Measurements from ENCODE around the gene DYNLT4. TPM values are rescaled to one million over a fixed set of nuclear protein-coding genes. Genes with fewer than 3 reads are reported as not detected.

DYNLT4 gene
- total and polyA plus RNA-seq, 2 of the 13 experiments (the other 11 are each of a cell fraction or from before 2014, with no cell fraction given), result 0.77 TPM; not detected in 1

GRCh38 chr1:44775078-44775929 lies 31.8 kb downstream of the DYNLT4 start, which contains the start of gene RPS8 (continued):
- TF ChIP-seq CSRNP1 (CRISPR knock-in tag; IDR thresholded peaks at IDR 0.05) (peak; percentile 48; the same call in 1 of the 2 replicates), FLYWCH1 (CRISPR knock-in tag; IDR thresholded peaks at IDR 0.05) (no peak), ZUFSP (CRISPR knock-in tag; IDR thresholded peaks at IDR 0.05; ENCODE audit: borderline replicate concordance) (no peak), TERF1 (CRISPR knock-in tag; IDR thresholded peaks at IDR 0.05) (no peak), MAX (IDR thresholded peaks at IDR 0.05) (peak; percentile 92), ZNF776 (CRISPR knock-in tag; IDR thresholded peaks at IDR 0.05) (no peak; the same call in 1 of the 2 replicates), SKIL (CRISPR knock-in tag; IDR thresholded peaks at IDR 0.05; ENCODE audit: borderline replicate concordance) (no peak), ZNF549 (CRISPR knock-in tag; IDR thresholded peaks at IDR 0.05) (no peak), NFATC3 (CRISPR knock-in tag; IDR thresholded peaks at IDR 0.05) (no peak; the same call in 1 of the 2 replicates), GZF1 (CRISPR knock-in tag; IDR thresholded peaks at IDR 0.05) (no peak; the same call in 1 of the 2 replicates), ZNF691 (CRISPR knock-in tag; IDR thresholded peaks at IDR 0.05; ENCODE audit: borderline replicate concordance, low read depth) (no peak; the same call in 1 of the 2 replicates), ZBTB43 (CRISPR knock-in tag; conservative IDR thresholded peaks at IDR 0.05) (peak; percentile 78), RFX1 (IDR thresholded peaks at IDR 0.05) (no peak), ZNF639 (CRISPR knock-in tag; conservative IDR thresholded peaks at IDR 0.05) (peak; percentile 37; the same call in 1 of the 2 replicates)
